GM19395 (cell line): ENCODE data around the gene PRRT1B.

Experiments used
- ATAC-seq: cut with Tn5 transposase; IDR thresholded peaks from one replicate; pipeline ENCODE4 v1.9.1; 2021; ENCODE audit warnings: mild to moderate bottlenecking, moderate library complexity; ENCODE audit not compliant: unreplicated experiment

Gene PRRT1B

GRCh38 chr9:131578731-131579504, 33.6 kb downstream of the PRRT1B start:
- peak; percentile 74 for ATAC-seq

- ATAC-seq: no peak
Measured at GRCh38 chr9:131579789-131580211, 34.5 kb downstream of the PRRT1B start.

GRCh38 chr9:131580358-131580757, 35.0 kb downstream of the PRRT1B start:
- no peak for ATAC-seq

- ATAC-seq: no peak
Measured at GRCh38 chr9:131582056-131582455, 36.7 kb downstream of the PRRT1B start.

- ATAC-seq: no peak
Measured at GRCh38 chr9:131582466-131583336, 37.4 kb downstream of the PRRT1B start.

- ATAC-seq: no peak
Measured at GRCh38 chr9:131583337-131583645, 38.0 kb downstream of the PRRT1B start.

- ATAC-seq: no peak
Measured at GRCh38 chr9:131583836-131584555, 38.7 kb downstream of the PRRT1B start.

GRCh38 chr9:131584858-131585257, 39.5 kb downstream of the PRRT1B start:
- ATAC-seq: no peak

- ATAC-seq: no peak
Measured at GRCh38 chr9:131585375-131585774, 40.1 kb downstream of the PRRT1B start.

GRCh38 chr9:131587331-131587730, 42.0 kb downstream of the PRRT1B start:
- ATAC-seq: no peak

- ATAC-seq: no peak
Measured at GRCh38 chr9:131587906-131588305, 42.6 kb downstream of the PRRT1B start.

- ATAC-seq: no peak
Measured at GRCh38 chr9:131588396-131588795, 43.1 kb downstream of the PRRT1B start.

- no peak for ATAC-seq
Measured at GRCh38 chr9:131589124-131589711, 43.9 kb downstream of the PRRT1B start.

- no peak for ATAC-seq
Measured at GRCh38 chr9:131589993-131590392, 44.7 kb downstream of the PRRT1B start.

- no peak for ATAC-seq
Measured at GRCh38 chr9:131590449-131590848, 45.1 kb downstream of the PRRT1B start.

- no peak for ATAC-seq
Measured at GRCh38 chr9:131590907-131591844, 45.9 kb downstream of the PRRT1B start.

GRCh38 chr9:131591845-131592208, 46.5 kb downstream of the PRRT1B start:
- no peak for ATAC-seq

- no peak for ATAC-seq
Measured at GRCh38 chr9:131593091-131593820, 47.9 kb downstream of the PRRT1B start.

GRCh38 chr9:131593936-131594665, 48.8 kb downstream of the PRRT1B start:
- no peak for ATAC-seq
